ENCODE data around the gene CDYL2.

DNA sequence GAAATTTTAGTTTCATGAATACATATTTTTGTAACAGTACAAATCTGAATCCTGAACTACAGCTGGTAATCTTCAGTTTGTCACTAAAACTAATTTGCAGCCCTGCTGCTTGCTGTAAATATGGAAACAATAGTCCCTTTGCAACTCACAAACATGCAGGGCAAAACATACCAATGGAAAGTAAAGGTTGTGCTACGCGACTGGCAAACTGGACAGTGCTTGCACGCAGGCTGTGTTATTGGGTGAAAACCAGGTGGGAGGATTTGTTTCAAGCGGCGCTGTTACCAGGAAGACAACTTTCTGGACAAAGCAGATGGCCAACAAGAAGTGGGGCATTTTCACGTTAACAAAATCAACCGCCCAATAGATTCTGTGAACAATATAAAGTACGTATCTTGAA is 93.5 kb downstream of the CDYL2 start:
- TF ChIP-seq, protein P1, sequence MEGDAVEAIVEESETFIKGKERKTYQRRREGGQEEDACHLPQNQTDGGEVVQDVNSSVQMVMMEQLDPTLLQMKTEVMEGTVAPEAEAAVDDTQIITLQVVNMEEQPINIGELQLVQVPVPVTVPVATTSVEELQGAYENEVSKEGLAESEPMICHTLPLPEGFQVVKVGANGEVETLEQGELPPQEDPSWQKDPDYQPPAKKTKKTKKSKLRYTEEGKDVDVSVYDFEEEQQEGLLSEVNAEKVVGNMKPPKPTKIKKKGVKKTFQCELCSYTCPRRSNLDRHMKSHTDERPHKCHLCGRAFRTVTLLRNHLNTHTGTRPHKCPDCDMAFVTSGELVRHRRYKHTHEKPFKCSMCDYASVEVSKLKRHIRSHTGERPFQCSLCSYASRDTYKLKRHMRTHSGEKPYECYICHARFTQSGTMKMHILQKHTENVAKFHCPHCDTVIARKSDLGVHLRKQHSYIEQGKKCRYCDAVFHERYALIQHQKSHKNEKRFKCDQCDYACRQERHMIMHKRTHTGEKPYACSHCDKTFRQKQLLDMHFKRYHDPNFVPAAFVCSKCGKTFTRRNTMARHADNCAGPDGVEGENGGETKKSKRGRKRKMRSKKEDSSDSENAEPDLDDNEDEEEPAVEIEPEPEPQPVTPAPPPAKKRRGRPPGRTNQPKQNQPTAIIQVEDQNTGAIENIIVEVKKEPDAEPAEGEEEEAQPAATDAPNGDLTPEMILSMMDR (IDR thresholded peaks at IDR 0.05 in 4 of 5, conservative IDR thresholded peaks at IDR 0.05 in 1 of 5), result no peak
- no peak for TF ChIP-seq POLR2A (IDR thresholded peaks at IDR 0.05)
